ENCODE results near the gene GGT6.

The GGT6 gene

GRCh38 chr17:4536742-4537411, 23.5 kb downstream of the GGT6 start (continued):
- TF ChIP-seq, protein P1, sequence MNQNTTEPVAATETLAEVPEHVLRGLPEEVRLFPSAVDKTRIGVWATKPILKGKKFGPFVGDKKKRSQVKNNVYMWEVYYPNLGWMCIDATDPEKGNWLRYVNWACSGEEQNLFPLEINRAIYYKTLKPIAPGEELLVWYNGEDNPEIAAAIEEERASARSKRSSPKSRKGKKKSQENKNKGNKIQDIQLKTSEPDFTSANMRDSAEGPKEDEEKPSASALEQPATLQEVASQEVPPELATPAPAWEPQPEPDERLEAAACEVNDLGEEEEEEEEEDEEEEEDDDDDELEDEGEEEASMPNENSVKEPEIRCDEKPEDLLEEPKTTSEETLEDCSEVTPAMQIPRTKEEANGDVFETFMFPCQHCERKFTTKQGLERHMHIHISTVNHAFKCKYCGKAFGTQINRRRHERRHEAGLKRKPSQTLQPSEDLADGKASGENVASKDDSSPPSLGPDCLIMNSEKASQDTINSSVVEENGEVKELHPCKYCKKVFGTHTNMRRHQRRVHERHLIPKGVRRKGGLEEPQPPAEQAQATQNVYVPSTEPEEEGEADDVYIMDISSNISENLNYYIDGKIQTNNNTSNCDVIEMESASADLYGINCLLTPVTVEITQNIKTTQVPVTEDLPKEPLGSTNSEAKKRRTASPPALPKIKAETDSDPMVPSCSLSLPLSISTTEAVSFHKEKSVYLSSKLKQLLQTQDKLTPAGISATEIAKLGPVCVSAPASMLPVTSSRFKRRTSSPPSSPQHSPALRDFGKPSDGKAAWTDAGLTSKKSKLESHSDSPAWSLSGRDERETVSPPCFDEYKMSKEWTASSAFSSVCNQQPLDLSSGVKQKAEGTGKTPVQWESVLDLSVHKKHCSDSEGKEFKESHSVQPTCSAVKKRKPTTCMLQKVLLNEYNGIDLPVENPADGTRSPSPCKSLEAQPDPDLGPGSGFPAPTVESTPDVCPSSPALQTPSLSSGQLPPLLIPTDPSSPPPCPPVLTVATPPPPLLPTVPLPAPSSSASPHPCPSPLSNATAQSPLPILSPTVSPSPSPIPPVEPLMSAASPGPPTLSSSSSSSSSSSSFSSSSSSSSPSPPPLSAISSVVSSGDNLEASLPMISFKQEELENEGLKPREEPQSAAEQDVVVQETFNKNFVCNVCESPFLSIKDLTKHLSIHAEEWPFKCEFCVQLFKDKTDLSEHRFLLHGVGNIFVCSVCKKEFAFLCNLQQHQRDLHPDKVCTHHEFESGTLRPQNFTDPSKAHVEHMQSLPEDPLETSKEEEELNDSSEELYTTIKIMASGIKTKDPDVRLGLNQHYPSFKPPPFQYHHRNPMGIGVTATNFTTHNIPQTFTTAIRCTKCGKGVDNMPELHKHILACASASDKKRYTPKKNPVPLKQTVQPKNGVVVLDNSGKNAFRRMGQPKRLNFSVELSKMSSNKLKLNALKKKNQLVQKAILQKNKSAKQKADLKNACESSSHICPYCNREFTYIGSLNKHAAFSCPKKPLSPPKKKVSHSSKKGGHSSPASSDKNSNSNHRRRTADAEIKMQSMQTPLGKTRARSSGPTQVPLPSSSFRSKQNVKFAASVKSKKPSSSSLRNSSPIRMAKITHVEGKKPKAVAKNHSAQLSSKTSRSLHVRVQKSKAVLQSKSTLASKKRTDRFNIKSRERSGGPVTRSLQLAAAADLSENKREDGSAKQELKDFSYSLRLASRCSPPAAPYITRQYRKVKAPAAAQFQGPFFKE (tag by site-specific recombination; IDR thresholded peaks at IDR 0.05; ENCODE audit: borderline replicate concordance) = no peak
- TF ChIP-seq, protein P2, sequence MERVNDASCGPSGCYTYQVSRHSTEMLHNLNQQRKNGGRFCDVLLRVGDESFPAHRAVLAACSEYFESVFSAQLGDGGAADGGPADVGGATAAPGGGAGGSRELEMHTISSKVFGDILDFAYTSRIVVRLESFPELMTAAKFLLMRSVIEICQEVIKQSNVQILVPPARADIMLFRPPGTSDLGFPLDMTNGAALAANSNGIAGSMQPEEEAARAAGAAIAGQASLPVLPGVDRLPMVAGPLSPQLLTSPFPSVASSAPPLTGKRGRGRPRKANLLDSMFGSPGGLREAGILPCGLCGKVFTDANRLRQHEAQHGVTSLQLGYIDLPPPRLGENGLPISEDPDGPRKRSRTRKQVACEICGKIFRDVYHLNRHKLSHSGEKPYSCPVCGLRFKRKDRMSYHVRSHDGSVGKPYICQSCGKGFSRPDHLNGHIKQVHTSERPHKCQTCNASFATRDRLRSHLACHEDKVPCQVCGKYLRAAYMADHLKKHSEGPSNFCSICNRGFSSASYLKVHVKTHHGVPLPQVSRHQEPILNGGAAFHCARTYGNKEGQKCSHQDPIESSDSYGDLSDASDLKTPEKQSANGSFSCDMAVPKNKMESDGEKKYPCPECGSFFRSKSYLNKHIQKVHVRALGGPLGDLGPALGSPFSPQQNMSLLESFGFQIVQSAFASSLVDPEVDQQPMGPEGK (tag by site-specific recombination; IDR thresholded peaks at IDR 0.05) = peak; percentile 56
- TF ChIP-seq PRDM1 (tag by site-specific recombination; IDR thresholded peaks at IDR 0.05) (peak; percentile 82), ZNF362 (tag by site-specific recombination; IDR thresholded peaks at IDR 0.05) (no peak), ZNF600 (tag by site-specific recombination; IDR thresholded peaks at IDR 0.05) (0 out of 2 replicates have a peak, but pooled peaks have one; percentile 14)

DNA sequence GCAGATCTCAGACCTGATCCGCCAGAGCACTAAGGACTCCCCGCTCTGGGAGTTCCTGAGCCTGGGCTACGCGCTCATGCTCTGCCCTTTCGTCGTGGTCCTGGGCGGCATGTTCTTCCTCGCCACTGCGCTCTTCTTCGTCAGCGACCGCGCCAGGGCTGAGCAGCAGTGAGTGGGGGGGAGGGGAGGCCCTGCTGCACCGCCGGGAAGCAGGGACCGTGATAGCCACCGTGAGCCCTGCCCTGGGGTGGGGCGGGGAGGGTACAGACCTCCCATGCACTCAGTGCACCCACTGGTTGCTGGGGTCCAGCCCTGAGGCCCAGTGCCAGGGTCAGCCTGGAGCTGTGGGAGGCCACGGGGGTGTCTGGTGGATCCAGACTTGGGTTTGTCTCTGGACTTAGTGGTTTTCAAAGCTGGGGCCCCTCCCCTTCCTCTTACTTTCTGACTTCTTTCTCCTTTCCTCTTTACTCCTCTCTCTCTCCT, 24.1 kb downstream of the GGT6 start:
- H3K9me3 ChIP-seq (ENCODE audit: control insufficient read depth, insufficient read depth, low read depth, low read length) = no peaks in the 10 kb centered on the region
- ChIA-PET CTCF (no interaction called here), POLR2A (interaction anchor here (1.4 to 2.6 kb wide), 3 partner anchors 7 to 20 kb away, joined by 4 to 11 read pairs (median 5); partner anchors contain the start of gene MYBBP1A)
- H3K36me3 ChIP-seq (ENCODE audit: control insufficient read depth in 2 of 2, insufficient read depth in 1 of 2, low read length in 2 of 2) = peaks cover 0 to 44% of the 10 kb centered on the region in 2 experiments; a peak in 2 of 3 replicates
- H3K4me3 ChIP-seq (ENCODE audit: low read depth, low read length) = no peak overlapping the region
- no peak for TF ChIP-seq ZNF544 (tag by site-specific recombination; IDR thresholded peaks at IDR 0.05)
- TF ChIP-seq ZNF16 (tag by site-specific recombination; IDR thresholded peaks at IDR 0.05; ENCODE audit: low read depth) = no peak
- TF ChIP-seq ZNF292 (tag by site-specific recombination; IDR thresholded peaks at IDR 0.05; ENCODE audit: borderline replicate concordance, low read depth) = no peak
- TF ChIP-seq, protein P3, sequence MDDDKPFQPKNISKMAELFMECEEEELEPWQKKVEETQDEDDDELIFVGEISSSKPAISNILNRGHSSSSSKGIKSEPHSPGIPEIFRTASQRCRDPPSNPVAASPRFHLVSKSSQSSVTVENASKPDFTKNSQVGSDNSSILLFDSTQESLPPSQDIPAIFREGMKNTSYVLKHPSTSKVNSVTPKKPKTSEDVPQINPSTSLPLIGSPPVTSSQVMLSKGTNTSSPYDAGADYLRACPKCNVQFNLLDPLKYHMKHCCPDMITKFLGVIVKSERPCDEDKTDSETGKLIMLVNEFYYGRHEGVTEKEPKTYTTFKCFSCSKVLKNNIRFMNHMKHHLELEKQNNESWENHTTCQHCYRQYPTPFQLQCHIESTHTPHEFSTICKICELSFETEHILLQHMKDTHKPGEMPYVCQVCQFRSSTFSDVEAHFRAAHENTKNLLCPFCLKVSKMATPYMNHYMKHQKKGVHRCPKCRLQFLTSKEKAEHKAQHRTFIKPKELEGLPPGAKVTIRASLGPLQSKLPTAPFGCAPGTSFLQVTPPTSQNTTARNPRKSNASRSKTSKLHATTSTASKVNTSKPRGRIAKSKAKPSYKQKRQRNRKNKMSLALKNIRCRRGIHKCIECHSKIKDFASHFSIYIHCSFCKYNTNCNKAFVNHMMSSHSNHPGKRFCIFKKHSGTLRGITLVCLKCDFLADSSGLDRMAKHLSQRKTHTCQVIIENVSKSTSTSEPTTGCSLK (tag by site-specific recombination; IDR thresholded peaks at IDR 0.05) = no peak
- TF ChIP-seq ZNF19 (tag by site-specific recombination; IDR thresholded peaks at IDR 0.05; ENCODE audit: low read depth) = no peak
- no peak for TF ChIP-seq ZNF701 (tag by site-specific recombination; IDR thresholded peaks at IDR 0.05)
- no peak for TF ChIP-seq SALL2 (tag by site-specific recombination; IDR thresholded peaks at IDR 0.05; ENCODE audit: borderline replicate concordance)
- TF ChIP-seq ZBTB48 (tag by site-specific recombination; IDR thresholded peaks at IDR 0.05) = peak; percentile 35; the same call in 1 of the 2 replicates
- TF ChIP-seq ZNF423 (tag by site-specific recombination; IDR thresholded peaks at IDR 0.05) = 0 out of 2 replicates have a peak, but pooled peaks have one; percentile 8
- TF ChIP-seq, protein P4, sequence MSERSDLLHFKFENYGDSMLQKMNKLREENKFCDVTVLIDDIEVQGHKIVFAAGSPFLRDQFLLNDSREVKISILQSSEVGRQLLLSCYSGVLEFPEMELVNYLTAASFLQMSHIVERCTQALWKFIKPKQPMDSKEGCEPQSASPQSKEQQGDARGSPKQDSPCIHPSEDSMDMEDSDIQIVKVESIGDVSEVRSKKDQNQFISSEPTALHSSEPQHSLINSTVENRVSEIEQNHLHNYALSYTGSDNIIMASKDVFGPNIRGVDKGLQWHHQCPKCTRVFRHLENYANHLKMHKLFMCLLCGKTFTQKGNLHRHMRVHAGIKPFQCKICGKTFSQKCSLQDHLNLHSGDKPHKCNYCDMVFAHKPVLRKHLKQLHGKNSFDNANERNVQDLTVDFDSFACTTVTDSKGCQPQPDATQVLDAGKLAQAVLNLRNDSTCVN (tag by site-specific recombination; optimal IDR thresholded peaks at IDR 0.05) = no peak
- no peak for TF ChIP-seq ZNF146 (tag by site-specific recombination; IDR thresholded peaks at IDR 0.05)
- no peak for TF ChIP-seq YY2 (tag by site-specific recombination; IDR thresholded peaks at IDR 0.05)
- no peak for TF ChIP-seq ZNF404 (tag by site-specific recombination; IDR thresholded peaks at IDR 0.05)
- no peaks in the 10 kb centered on the region for H3K4me1 ChIP-seq (ENCODE audit: control insufficient read depth, insufficient read depth, low read length)
- no peak overlapping the region for H3K27ac ChIP-seq (ENCODE audit: extremely low read depth, low read depth, low read length)

Data from HEK293 (cell line).